ENCODE measurements around the gene CHMP5. TPM values are rescaled to one million over a fixed set of nuclear protein-coding genes. Genes with fewer than 3 reads are reported as not detected.

The CHMP5 gene
- total and polyA plus RNA-seq, 5 donors = 46.7 to 56.7 (median 54.1) TPM

GRCh38 chr9:33318225-33318624 is 53.4 kb downstream of the CHMP5 start:
- H3K9me3 ChIP-seq (ENCODE audit: control insufficient read depth, low read length) = no peaks in the 10 kb centered on the region
- intact Hi-C loops (cut with DNase I) = no loop called here
- ATAC-seq (no peak), DNase-seq (no peak)
- no peaks in the 10 kb centered on the region for H3K4me1 ChIP-seq (ENCODE audit: control insufficient read depth, insufficient read depth, low read length)
- no peaks in the 10 kb centered on the region for H3K27me3 ChIP-seq (ENCODE audit: control insufficient read depth, insufficient read depth)
- H3K4me3 ChIP-seq (ENCODE audit: low read length) = no peak overlapping the region
- no peak overlapping the region for H3K27ac ChIP-seq (ENCODE audit: low read length)
- 78% methylated on average over 3 of the region's 3 CpGs for WGBS

- DNase-seq (no peak), ATAC-seq (no peak)
- peak overlapping the region; percentile 23 for H3K27ac ChIP-seq (ENCODE audit: low read length)
- intact Hi-C loops (cut with DNase I) = no loop called here
- H3K4me1 ChIP-seq (ENCODE audit: control insufficient read depth, insufficient read depth, low read length) = no peaks in the 10 kb centered on the region
- no peaks in the 10 kb centered on the region for H3K9me3 ChIP-seq (ENCODE audit: control insufficient read depth, low read length)
- 89% methylated on average over 8 of the region's 8 CpGs for WGBS
- H3K27me3 ChIP-seq (ENCODE audit: control insufficient read depth, insufficient read depth) = no peaks in the 10 kb centered on the region
- no peak overlapping the region for H3K4me3 ChIP-seq (ENCODE audit: low read length)
These were observed 53.9 kb downstream of the CHMP5 start for GRCh38 chr9:33318781-33319180.

- WGBS = 88% methylated on average over 1 of the region's 1 CpG
- H3K4me1 ChIP-seq (ENCODE audit: control insufficient read depth, insufficient read depth, low read length) = no peaks in the 10 kb centered on the region
- DNase-seq (no peak), ATAC-seq (no peak)
- H3K9me3 ChIP-seq (ENCODE audit: control insufficient read depth, low read length) = no peaks in the 10 kb centered on the region
- intact Hi-C loops (cut with DNase I) = no loop called here
- no peaks in the 10 kb centered on the region for H3K27me3 ChIP-seq (ENCODE audit: control insufficient read depth, insufficient read depth)
- H3K4me3 ChIP-seq (ENCODE audit: low read length) = no peak overlapping the region
- H3K27ac ChIP-seq (ENCODE audit: low read length) = peak overlapping the region; percentile 45
These were observed 55.4 kb downstream of the CHMP5 start for GRCh38 chr9:33320230-33320567.

- ATAC-seq (peak in 1 of 2 donors; percentile 45), DNase-seq (no peak)
- Histone ChIP-seq H3K4me3 (ENCODE audit: low read length) (no peak overlapping the region), H3K27ac (ENCODE audit: low read length) (no peak overlapping the region), H3K4me1 (ENCODE audit: control insufficient read depth, insufficient read depth, low read length) (no peaks in the 10 kb centered on the region), H3K9me3 (ENCODE audit: control insufficient read depth, low read length) (no peaks in the 10 kb centered on the region), H3K27me3 (ENCODE audit: control insufficient read depth, insufficient read depth) (no peaks in the 10 kb centered on the region)
- WGBS = 90% methylated on average over 2 of the region's 2 CpGs
- intact Hi-C loops (cut with DNase I) = no loop called here
These were observed 55.9 kb downstream of the CHMP5 start for GRCh38 chr9:33320568-33321261.

- Histone ChIP-seq H3K9me3 (ENCODE audit: control insufficient read depth, low read length) (no peaks in the 10 kb centered on the region), H3K27me3 (ENCODE audit: control insufficient read depth, insufficient read depth) (no peaks in the 10 kb centered on the region), H3K4me1 (ENCODE audit: control insufficient read depth, insufficient read depth, low read length) (no peaks in the 10 kb centered on the region), H3K4me3 (ENCODE audit: low read length) (no peak overlapping the region), H3K27ac (ENCODE audit: low read length) (peak overlapping the region; percentile 12)
- intact Hi-C loops (cut with DNase I) = no loop called here
- no peak for DNase-seq
- WGBS = 67% methylated on average over 4 of the region's 4 CpGs
- peak; percentile 88 to 92 for ATAC-seq
These were observed 64.3 kb downstream of the CHMP5 start for GRCh38 chr9:33329117-33329563.

GRCh38 chr9:33329979-33330378 is 65.1 kb downstream of the CHMP5 start:
- Histone ChIP-seq H3K27me3 (ENCODE audit: control insufficient read depth, insufficient read depth) (no peaks in the 10 kb centered on the region), H3K9me3 (ENCODE audit: control insufficient read depth, low read length) (no peaks in the 10 kb centered on the region), H3K27ac (ENCODE audit: low read length) (no peak overlapping the region), H3K4me1 (ENCODE audit: control insufficient read depth, insufficient read depth, low read length) (no peaks in the 10 kb centered on the region), H3K4me3 (ENCODE audit: low read length) (no peak overlapping the region)
- DNase-seq (no peak), ATAC-seq (peak; percentile 49 to 70)
- intact Hi-C loops (cut with DNase I) = no loop called here
- WGBS = 87% methylated on average over 5 of the region's 5 CpGs

- WGBS = 46% methylated on average over 3 of the region's 3 CpGs
- Histone ChIP-seq H3K9me3 (ENCODE audit: control insufficient read depth, low read length) (no peaks in the 10 kb centered on the region), H3K4me3 (ENCODE audit: low read length) (no peak overlapping the region), H3K27me3 (ENCODE audit: control insufficient read depth, insufficient read depth) (no peaks in the 10 kb centered on the region), H3K4me1 (ENCODE audit: control insufficient read depth, insufficient read depth, low read length) (no peaks in the 10 kb centered on the region), H3K27ac (ENCODE audit: low read length) (no peak overlapping the region)
- intact Hi-C loops (cut with DNase I) = no loop called here
- no peak for DNase-seq
- no peak for ATAC-seq
These were observed 66.6 kb downstream of the CHMP5 start for GRCh38 chr9:33331377-33331891.

Other genes with a start within 250 kb of the CHMP5 start
- 100 to 1,000 TPM in 2 of 4 donors, 10 to 100 TPM in 2; 63.7 to 119 (median 91.2) TPM for gene DNAJA1, start 239.8 kb upstream of the CHMP5 start, total RNA-seq
- 72.2 TPM for gene DNAJA1, start 239.8 kb upstream of the CHMP5 start, polyA plus RNA-seq
- 10 to 100 TPM; 16.6 to 17.3 (median 17.0) TPM for gene SMU1, start 188.4 kb upstream of the CHMP5 start, total RNA-seq
- gene SMU1, start 188.4 kb upstream of the CHMP5 start, polyA plus RNA-seq = 9.4 TPM
- 100 to 1,000 TPM in 1 of 4 donors, 10 to 100 TPM in 3; 44.0 to 137 (median 58.3) TPM for gene B4GALT1, start 97.7 kb upstream of the CHMP5 start, total RNA-seq
- 24.7 TPM for gene B4GALT1, start 97.7 kb upstream of the CHMP5 start, polyA plus RNA-seq
- gene SPINK4, start 24.9 kb upstream of the CHMP5 start, total RNA-seq = not detected
- gene SPINK4, start 24.9 kb upstream of the CHMP5 start, polyA plus RNA-seq = not detected
- gene BAG1, start 341 bp upstream of the CHMP5 start, total RNA-seq = 100 to 1,000 TPM; 199 to 229 (median 206) TPM
- 222 TPM for gene BAG1, start 341 bp upstream of the CHMP5 start, polyA plus RNA-seq
- gene NFX1, start 25.5 kb downstream of the CHMP5 start, total RNA-seq = 10 to 100 TPM; 29.2 to 37.6 (median 31.1) TPM
- gene NFX1, start 25.5 kb downstream of the CHMP5 start, polyA plus RNA-seq = 12.3 TPM
- 100 to 1,000 TPM in 3 of 4 donors, 10 to 100 TPM in 1; 68.6 to 180 (median 126) TPM for gene AQP7, start 137.5 kb downstream of the CHMP5 start, total RNA-seq
- gene AQP7, start 137.5 kb downstream of the CHMP5 start, polyA plus RNA-seq = 161 TPM
- 10 to 100 TPM; 15.9 to 77.5 (median 20.2) TPM for gene AQP3, start 182.5 kb downstream of the CHMP5 start, total RNA-seq
- 18.7 TPM for gene AQP3, start 182.5 kb downstream of the CHMP5 start, polyA plus RNA-seq
- 10 to 100 TPM; 13.7 to 24.6 (median 15.4) TPM for gene NOL6, start 208.9 kb downstream of the CHMP5 start, total RNA-seq
- gene NOL6, start 208.9 kb downstream of the CHMP5 start, polyA plus RNA-seq = 13.5 TPM

Measured in right cardiac atrium (tissue), 5 donors.